Esophagus squamous epithelium (tissue), 4 donors: ENCODE data around the gene SLC10A3.

Experiments used
- CTCF ChIP-seq, 6 experiments: fragments of 450-650 bp in 4 of 6; fragments of 200-600 bp in 2 of 6; sonication (generic) in 2 of 6; IDR thresholded peaks; one replicate each; pipeline ENCODE4 v1.5.1; 2016 to 2019; ENCODE audit warnings: antibody characterized with exemption in 6 of 6, mild to moderate bottlenecking in 4 of 6, moderate library complexity in 4 of 6
- POLR2A ChIP-seq, 4 donors: fragments of 450-650 bp; IDR thresholded peaks; one replicate each; pipeline ENCODE4 v1.6.1; 2017; ENCODE audit warnings: antibody characterized with exemption in 4 of 4, mild to moderate bottlenecking in 4 of 4, moderate library complexity in 3 of 4

GRCh38 chrX:154511761-154512160 lies 21.3 kb upstream of the SLC10A3 start:
- TF ChIP-seq CTCF (IDR thresholded peaks at IDR 0.05) (no peak), POLR2A (IDR thresholded peaks at IDR 0.05) (no peak)
